Gastrocnemius medialis (tissue), 4 donors: ENCODE measurements around the gene PML.

Experiments
- POLR2A ChIP-seq, 2 donors: fragments of 450-650 bp; IDR thresholded peaks; one replicate each; pipeline ENCODE4 v1.6.1; 2017; ENCODE audit warnings: antibody characterized with exemption in 2 of 2, mild to moderate bottlenecking in 2 of 2, moderate library complexity in 2 of 2
- TF ChIP-seq, protein P1 (sequence below), 5 experiments: fragments of 450-650 bp in 3 of 5; fragments of 200-600 bp in 2 of 5; sonication (generic) in 2 of 5; IDR thresholded peaks in 4 of 5; conservative IDR thresholded peaks in 1 of 5; 1 replicate in 4 of 5; 2 replicates in 1 of 5; pipeline ENCODE4 v1.5.1; 2016 to 2019; ENCODE audit warnings: antibody characterized with exemption in 5 of 5, mild to moderate bottlenecking in 3 of 5, moderate library complexity in 3 of 5

DNA sequence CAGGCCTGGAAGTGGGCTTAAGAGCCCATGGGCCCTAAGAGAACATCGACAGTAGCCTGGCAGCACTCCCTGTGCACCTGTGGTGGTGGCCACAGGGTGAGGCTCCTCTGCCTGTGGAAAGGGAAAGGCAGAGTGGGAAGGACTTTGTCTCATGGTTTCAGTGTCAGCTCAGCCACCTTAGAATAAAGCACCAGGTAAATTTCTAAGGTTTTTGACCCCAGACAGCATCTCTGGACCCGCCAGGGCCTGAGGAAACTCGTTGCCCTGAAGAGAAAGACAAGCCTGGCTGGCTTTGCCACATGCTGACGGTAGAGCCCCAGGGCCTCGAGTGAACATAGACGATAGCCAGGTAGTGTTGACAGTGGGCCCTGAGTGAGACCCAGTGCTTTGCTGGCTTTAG is 65.7 kb downstream of the PML start:
- TF ChIP-seq, protein P1, sequence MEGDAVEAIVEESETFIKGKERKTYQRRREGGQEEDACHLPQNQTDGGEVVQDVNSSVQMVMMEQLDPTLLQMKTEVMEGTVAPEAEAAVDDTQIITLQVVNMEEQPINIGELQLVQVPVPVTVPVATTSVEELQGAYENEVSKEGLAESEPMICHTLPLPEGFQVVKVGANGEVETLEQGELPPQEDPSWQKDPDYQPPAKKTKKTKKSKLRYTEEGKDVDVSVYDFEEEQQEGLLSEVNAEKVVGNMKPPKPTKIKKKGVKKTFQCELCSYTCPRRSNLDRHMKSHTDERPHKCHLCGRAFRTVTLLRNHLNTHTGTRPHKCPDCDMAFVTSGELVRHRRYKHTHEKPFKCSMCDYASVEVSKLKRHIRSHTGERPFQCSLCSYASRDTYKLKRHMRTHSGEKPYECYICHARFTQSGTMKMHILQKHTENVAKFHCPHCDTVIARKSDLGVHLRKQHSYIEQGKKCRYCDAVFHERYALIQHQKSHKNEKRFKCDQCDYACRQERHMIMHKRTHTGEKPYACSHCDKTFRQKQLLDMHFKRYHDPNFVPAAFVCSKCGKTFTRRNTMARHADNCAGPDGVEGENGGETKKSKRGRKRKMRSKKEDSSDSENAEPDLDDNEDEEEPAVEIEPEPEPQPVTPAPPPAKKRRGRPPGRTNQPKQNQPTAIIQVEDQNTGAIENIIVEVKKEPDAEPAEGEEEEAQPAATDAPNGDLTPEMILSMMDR (IDR thresholded peaks at IDR 0.05 in 4 of 5, conservative IDR thresholded peaks at IDR 0.05 in 1 of 5) = no peak
- TF ChIP-seq POLR2A (IDR thresholded peaks at IDR 0.05) = no peak
